ENCODE measurements around the gene MDH1. TPM values are rescaled to one million over a fixed set of nuclear protein-coding genes. Genes with fewer than 3 reads are reported as not detected.

The MDH1 gene
- total RNA-seq, result 149 and 150 TPM in 2 replicates

GRCh38 chr2:63588385-63589147 is at the start of gene MDH1, which contains the start of gene WDPCP:
MDH1 (plus strand) TSS chr2:63588963; CDS start chr2:63589044, 81 bp downstream.
WDPCP (minus strand) TSS chr2:63588477; CDS start chr2:63588271, 206 bp downstream.

Other genes with a start within 250 kb of the MDH1 start
- 12.1 and 13.5 TPM in 2 replicates for gene WDPCP, start 486 bp upstream of the MDH1 start, total RNA-seq

Data from subcutaneous preadipocyte (primary cell).